BLaER1 treated with 17β-estradiol and CSF1 and Interleukin-3, amounts not matched to agents 10 nM and 100 nM (cell line): ENCODE measurements around the gene HDAC8.
A peak's percentile ranks its signal among the peaks of the same experiment; 100 is the strongest.

Experiments
- H3K27ac ChIP-seq, 11 experiments: shearing (Covaris generic); formaldehyde crosslinking; 2 replicates each; pipeline ENCODE4 v1.8.1; 2022
- H3K27me3 ChIP-seq, 11 experiments: shearing (Covaris generic); formaldehyde crosslinking; 2 replicates each; pipeline ENCODE4 v1.8.1; 2022
- H3K36me3 ChIP-seq, 11 experiments: shearing (Covaris generic); formaldehyde crosslinking; 2 replicates each; pipeline ENCODE4 v1.8.1; 2022
- H3K4me1 ChIP-seq, 10 experiments: shearing (Covaris generic); formaldehyde crosslinking; 2 replicates each; pipeline ENCODE4 v1.8.1; 2022
- H3K4me2 ChIP-seq, 11 experiments: shearing (Covaris generic); formaldehyde crosslinking; 2 replicates each; pipeline ENCODE4 v1.8.1; 2022
- H3K4me3 ChIP-seq, 10 experiments: shearing (Covaris generic); formaldehyde crosslinking; 2 replicates each; pipeline ENCODE4 v1.8.1; 2022
- H3K9ac ChIP-seq, 11 experiments: shearing (Covaris generic); formaldehyde crosslinking; 2 replicates each; pipeline ENCODE4 v1.8.1; 2022
- H3K9me3 ChIP-seq, 11 experiments: shearing (Covaris generic); formaldehyde crosslinking; replicated peaks in 1 of 11; 2 replicates each; pipeline ENCODE4 v1.8.1; 2022
- H4K20me1 ChIP-seq, 11 experiments: shearing (Covaris generic); formaldehyde crosslinking; 2 replicates each; pipeline ENCODE4 v1.8.1; 2022
- Cebpa-rat ChIP-seq, 11 experiments: shearing (Covaris generic); IDR thresholded peaks; 2 replicates each; pipeline ENCODE4 v1.8.1; 2022

HDAC8 gene

DNA sequence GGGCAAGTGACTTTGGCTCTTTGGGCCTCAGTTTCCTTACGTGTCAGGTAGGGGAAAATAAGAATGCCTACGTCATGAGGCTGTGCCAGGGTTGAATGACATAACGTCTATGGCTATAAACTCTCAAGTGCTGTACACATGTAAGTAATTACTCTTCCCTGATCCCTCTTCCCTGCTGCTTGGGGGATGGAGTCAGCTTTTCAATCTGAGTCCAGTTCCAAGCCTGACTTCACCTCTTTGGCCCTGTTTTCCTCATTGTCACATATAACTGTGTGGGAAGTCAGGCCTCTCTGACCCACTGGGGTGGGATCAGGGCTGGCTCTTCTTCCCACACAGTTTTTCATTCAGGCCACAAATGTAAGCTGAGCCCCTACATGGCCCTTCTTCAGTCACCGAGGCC, 255.5 kb downstream of the HDAC8 start:
- H3K27me3 ChIP-seq = peaks cover 0 to 26% (median 14%) of the 10 kb centered on the region in 11 experiments; a peak in 13 of 22 replicates
- H3K4me1 ChIP-seq = 0 out of 20 replicates have a peak, but pooled peaks cover 0 to 3% (median 0%) of the 10 kb centered on the region in 10 experiments
- no peak for TF ChIP-seq Cebpa-rat (IDR thresholded peaks at IDR 0.05)
- no peaks in the 10 kb centered on the region for H4K20me1 ChIP-seq
- H3K36me3 ChIP-seq = no peaks in the 10 kb centered on the region
- H3K27ac ChIP-seq = no peak overlapping the region
- H3K9ac ChIP-seq = no peak overlapping the region
- no peak overlapping the region for H3K4me2 ChIP-seq
- H3K4me3 ChIP-seq = no peak overlapping the region
- no peaks in the 10 kb centered on the region for H3K9me3 ChIP-seq

DNA sequence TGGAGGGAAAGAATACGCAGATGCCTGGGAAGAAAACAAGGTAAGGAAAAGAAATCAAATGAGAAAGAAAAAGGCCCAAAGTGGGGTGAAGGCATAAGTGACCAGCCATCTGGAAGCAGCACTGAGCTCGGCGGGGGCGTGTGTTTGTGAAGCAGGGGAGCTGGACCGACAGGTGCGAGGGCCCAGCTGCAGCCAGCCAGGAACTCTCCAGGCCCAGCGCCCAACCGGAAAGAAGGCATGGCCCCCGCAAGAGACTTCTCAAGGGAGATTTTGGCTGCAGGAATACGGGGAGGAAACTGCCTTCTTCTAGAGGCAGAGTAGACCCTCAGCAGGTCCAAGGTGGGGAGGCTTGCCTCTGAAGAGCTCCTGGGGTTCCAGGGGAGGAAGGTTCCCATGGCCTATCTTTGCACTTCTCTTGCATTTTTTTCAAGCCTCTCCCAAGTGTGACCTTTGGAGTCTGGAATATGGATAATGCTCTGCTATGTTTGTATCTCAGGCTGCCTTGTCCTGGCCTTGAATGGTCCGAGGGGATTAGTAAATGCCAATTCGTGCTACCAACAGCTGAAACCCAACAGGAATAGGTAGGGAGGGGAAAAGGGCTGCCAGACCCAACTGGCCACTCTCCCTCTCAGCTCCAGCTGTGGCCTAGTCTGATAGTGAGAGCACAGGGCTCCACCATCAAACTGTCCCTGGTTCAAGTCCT, 256.1 kb downstream of the HDAC8 start:
- H4K20me1 ChIP-seq = no peaks in the 10 kb centered on the region
- no peak overlapping the region for H3K9ac ChIP-seq
- no peak for TF ChIP-seq Cebpa-rat (IDR thresholded peaks at IDR 0.05)

DNA sequence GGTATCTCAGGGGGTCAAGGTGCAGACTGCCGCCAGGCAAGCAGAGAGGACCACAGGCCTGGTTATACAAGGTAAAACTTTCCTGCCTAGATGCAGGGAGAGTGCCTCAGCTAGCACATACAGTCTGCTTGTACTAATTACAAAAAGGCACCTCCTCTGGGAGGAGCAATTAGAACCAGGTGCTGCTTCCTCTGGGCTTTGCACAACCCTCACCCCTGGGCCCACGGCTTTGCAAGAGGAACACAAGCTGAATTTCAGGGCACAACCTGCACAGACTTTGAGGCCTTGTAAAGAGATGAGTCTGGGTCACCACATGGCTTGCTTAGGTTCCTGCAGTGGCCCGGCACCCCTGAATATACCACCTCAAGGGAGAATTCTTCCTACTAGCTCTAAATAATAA, 257.8 kb downstream of the HDAC8 start:
- Histone ChIP-seq H3K4me1 (no peaks in the 10 kb centered on the region), H3K9me3 (no peaks in the 10 kb centered on the region)
- TF ChIP-seq Cebpa-rat (IDR thresholded peaks at IDR 0.05) = no peak

More for the DNA sequence above, 256.1 kb downstream of the HDAC8 start:
- Histone ChIP-seq H3K27me3 (peaks cover under 1 to 31% (median 18%) of the 10 kb centered on the region in 11 experiments; a peak in 15 of 22 replicates), H3K9me3 (no peaks in the 10 kb centered on the region), H3K36me3 (no peaks in the 10 kb centered on the region), H3K4me1 (0 out of 20 replicates have a peak, but pooled peaks cover 0 to 3% (median 0%) of the 10 kb centered on the region in 10 experiments), H3K4me2 (no peak overlapping the region), H3K27ac (no peak overlapping the region), H3K4me3 (no peak overlapping the region)

DNA sequence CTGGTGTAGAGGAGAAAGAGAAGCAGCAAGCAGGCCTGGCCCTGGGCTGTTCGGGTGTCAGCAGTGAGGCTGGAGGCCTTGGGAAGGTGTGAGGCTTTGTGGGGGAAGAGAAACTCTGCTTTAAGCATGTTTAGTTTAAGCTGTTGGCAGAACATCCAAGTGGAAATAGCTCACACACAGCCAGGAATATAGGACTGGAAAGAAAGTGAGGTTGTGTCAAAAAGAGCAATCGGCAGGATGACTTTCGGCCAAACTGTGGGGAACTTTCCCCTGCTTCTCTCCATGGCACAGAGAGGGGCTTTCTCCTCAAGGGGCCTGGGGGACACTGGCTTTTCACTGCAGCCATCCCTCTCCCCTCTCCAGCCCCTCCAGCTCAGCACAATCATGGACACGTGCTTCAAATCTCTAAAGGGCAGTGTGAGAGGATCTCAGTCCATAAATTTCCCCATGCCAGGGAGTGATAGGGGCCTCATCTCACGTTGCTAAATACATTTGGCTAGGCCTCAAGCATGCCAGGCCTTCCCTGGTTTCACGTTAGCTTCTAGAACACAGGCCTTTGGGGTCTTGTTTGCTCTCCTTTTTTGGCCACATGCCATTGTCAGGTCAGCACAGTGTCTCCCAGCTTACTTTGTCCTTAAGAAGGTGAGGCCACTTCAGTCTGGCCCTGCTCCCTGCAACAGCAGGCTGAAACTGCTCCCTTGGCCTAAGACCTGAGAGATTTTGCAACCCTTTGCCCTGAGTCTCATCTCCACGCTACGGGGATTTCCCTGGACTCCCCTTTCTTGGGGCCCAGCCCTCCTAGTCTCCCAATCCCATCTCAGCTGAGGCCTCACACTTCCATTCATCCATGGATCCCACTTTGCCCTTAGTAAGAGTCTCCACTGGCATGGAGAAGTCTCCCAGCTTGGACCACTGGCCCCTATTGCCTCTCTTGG, 258.7 kb downstream of the HDAC8 start:
- no peaks in the 10 kb centered on the region for H3K36me3 ChIP-seq
- no peak overlapping the region for H3K9ac ChIP-seq
- H3K4me3 ChIP-seq = no peak overlapping the region
- H3K27me3 ChIP-seq = peaks cover 19 to 52% (median 40%) of the 10 kb centered on the region in 11 experiments
- peaks cover 0 to 5% (median 4%) of the 10 kb centered on the region in 10 experiments; a peak in 9 of 20 replicates for H3K4me1 ChIP-seq
- H4K20me1 ChIP-seq = peaks cover 0 to 8% (median 0%) of the 10 kb centered on the region in 11 experiments; a peak in 2 of 22 replicates
- H3K27ac ChIP-seq = no peak overlapping the region
- 0 out of 22 replicates have a peak, but pooled peaks cover 0 to 8% (median 0%) of the 10 kb centered on the region in 11 experiments for H3K9me3 ChIP-seq
- no peak overlapping the region for H3K4me2 ChIP-seq
- TF ChIP-seq Cebpa-rat (IDR thresholded peaks at IDR 0.05) = no peak

More for the DNA sequence above, 257.8 kb downstream of the HDAC8 start:
- H3K27me3 ChIP-seq = peaks cover 10 to 43% (median 31%) of the 10 kb centered on the region in 11 experiments
- no peak overlapping the region for H3K4me3 ChIP-seq
- no peak overlapping the region for H3K4me2 ChIP-seq
- H3K36me3 ChIP-seq = no peaks in the 10 kb centered on the region
- no peak overlapping the region for H3K9ac ChIP-seq
- H4K20me1 ChIP-seq = no peaks in the 10 kb centered on the region
- no peak overlapping the region for H3K27ac ChIP-seq

DNA sequence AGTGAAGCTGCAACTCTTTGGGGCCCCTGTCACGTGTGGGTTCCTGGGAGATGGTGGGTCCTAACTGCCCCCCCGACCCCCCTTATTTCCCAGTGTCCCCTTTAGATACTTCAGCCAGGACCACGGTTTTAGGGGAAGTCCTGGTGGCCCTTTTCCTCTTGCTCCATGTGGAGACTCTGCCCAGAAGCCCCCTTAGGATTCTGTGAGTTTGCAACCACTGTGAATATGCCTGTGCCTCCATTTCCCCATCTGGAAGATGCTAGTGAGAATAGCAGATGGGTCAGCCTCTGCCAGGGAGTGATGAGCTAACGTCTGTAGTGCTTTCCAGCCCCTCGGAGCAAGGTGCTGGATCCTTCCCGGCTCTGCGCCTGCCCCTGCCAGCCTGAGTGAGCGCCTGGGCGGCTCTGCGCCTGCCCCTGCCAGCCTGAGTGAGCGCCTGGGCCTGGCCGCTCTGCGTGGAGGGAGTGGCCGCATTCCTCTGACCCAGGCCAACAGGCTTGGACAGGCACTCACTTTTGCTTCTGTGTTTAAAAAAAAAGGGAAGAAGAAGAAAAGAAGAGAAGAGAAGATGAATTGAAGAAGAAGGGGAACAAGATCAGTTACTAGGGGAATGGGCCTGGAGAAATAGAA, 260.2 kb downstream of the HDAC8 start:
- Histone ChIP-seq H3K4me3 (no peak overlapping the region), H3K27ac (no peak overlapping the region), H3K27me3 (peaks cover 34 to 67% (median 54%) of the 10 kb centered on the region in 11 experiments), H4K20me1 (peaks cover 0 to 19% (median 9%) of the 10 kb centered on the region in 11 experiments; a peak in 14 of 22 replicates), H3K9me3 (peaks cover 0 to 8% (median 0%) of the 10 kb centered on the region in 11 experiments; a peak in 4 of 22 replicates), H3K4me1 (peaks cover 2 to 13% (median 8%) of the 10 kb centered on the region in 10 experiments; a peak in 16 of 20 replicates), H3K36me3 (no peaks in the 10 kb centered on the region), H3K4me2 (no peak overlapping the region), H3K9ac (no peak overlapping the region)
- no peak for TF ChIP-seq Cebpa-rat (IDR thresholded peaks at IDR 0.05)

DNA sequence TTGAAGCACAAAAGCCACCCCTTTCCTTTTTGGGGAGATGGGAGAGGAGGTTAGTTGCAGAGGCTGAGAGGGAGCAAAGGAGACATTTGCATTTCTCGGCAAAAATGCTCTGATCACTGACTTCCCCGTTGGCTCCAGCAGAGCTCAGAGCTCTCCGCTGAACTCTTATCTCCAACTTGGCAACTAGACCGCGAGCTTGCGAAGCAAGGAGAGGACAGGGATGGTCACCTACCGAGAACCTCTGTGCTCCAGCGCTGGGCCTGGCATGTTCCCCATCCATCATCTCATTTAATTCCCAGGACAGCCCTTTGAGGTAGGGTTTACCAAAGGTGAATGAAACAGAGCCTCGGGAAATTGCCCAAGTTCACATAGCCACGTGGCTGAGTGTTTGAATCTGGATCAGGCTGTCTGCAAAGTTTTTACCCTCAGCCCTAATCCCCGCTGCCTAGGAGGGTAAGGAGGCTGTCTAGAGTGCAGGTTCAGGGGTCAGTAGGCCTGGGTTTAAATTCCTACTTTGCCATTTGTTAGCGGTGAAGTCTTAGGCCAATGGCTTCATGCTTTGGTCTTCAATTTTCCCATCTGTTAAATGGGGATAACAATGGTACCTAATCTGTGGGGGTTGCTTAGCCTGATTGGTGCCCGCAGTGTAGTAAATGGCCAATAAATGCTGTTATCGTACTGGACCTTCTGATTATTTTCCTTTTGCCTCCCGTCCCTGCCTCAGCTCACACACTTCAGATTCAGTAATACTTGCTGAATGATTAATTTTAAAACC, 263.2 kb downstream of the HDAC8 start:
- Histone ChIP-seq H3K36me3 (no peaks in the 10 kb centered on the region), H3K4me1 (peaks cover 4 to 20% (median 12%) of the 10 kb centered on the region in 10 experiments; a peak in 16 of 20 replicates), H4K20me1 (peaks cover 0 to 40% (median 24%) of the 10 kb centered on the region in 11 experiments; a peak in 15 of 22 replicates), H3K4me2 (peak overlapping the region; percentile 24 to 77 (median 62); a peak in 21 of 22 replicates), H3K27me3 (peaks cover 61 to 91% (median 81%) of the 10 kb centered on the region in 11 experiments), H3K27ac (no peak overlapping the region), H3K9me3 (peaks cover 0 to 31% (median 12%) of the 10 kb centered on the region in 11 experiments; a peak in 16 of 22 replicates), H3K9ac (no peak overlapping the region), H3K4me3 (peak overlapping the region in 5 of 10 experiments; percentile 30 to 52 (median 38); a peak in 7 of 20 replicates)
- TF ChIP-seq Cebpa-rat (IDR thresholded peaks at IDR 0.05) = peak in 1 of 11 experiments; percentile 4; a peak in 1 of 22 replicates

DNA sequence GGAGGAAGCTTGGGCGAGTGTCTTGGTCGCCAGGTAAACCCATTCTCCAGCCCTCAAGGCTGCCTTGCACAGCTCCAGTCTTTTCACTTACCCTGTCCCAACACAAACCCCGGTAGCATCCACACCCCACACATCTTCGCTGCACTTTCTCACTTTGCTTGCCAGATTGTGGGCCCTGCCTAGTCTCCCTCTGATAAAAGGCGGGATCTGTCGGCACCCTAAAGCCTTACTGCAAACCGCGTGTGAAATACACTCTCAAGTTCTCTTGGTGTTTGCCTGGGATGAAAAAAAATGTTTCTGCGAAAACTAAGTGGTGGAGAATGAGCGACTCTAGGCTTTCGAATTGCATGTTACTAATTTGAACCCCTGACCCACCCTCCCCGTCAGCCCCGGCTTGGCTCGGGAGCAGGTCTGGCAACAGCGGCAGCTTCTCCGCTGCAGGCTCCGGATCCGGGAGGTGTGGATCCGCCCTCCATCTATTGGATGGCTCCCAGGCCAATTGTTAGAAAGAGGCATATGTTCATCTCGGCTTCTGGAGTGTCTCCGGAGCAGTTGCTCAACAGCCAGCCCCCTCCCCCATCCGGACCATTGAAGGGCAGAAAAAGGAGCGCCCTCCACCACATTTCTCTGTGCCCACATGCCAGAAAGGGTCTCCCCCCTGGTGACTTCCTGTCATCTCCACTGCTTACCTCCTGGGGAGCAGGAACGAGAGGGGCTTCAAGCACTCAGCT, 263.9 kb downstream of the HDAC8 start:
- Histone ChIP-seq H3K4me2 (peak overlapping the region; percentile 24 to 81 (median 62); a peak in 21 of 22 replicates), H3K27me3 (peaks cover 69 to 95% (median 85%) of the 10 kb centered on the region in 11 experiments), H3K4me1 (peaks cover 4 to 20% (median 12%) of the 10 kb centered on the region in 10 experiments; a peak in 16 of 20 replicates), H3K9me3 (peaks cover 0 to 31% (median 12%) of the 10 kb centered on the region in 11 experiments; a peak in 16 of 22 replicates), H3K9ac (no peak overlapping the region), H3K27ac (no peak overlapping the region), H3K4me3 (peak overlapping the region in 5 of 10 experiments; percentile 30 to 52 (median 38); a peak in 7 of 20 replicates), H3K36me3 (no peaks in the 10 kb centered on the region), H4K20me1 (peaks cover 0 to 42% (median 25%) of the 10 kb centered on the region in 11 experiments; a peak in 15 of 22 replicates)
- TF ChIP-seq Cebpa-rat (IDR thresholded peaks at IDR 0.05) = 0 out of 22 replicates have a peak, but pooled peaks of 1 of the 11 experiments have one; percentile 23
